ENCODE data around the gene OLFM3.

OLFM3 gene

GRCh38 chr1:101841824-101842223 lies 154.9 kb downstream of the OLFM3 start:
- DNase-seq = no peak

DNA sequence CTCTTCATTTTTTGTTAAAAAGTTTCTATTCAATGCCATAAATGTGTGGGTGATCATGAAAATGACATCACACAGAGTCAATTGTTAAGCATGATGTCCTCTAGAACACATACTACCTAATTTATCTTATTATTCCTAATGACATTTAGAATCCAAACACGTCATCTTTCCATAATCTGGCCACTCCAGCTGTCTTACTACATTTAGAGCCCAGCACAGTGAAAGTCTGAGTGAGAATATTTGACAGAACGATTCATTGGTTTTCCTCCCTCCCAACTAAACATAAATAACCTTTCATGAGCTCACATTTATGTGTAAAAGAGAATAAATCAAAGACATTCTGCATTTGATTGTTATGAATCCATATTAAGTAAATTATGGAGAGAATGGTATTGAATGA lies 160.7 kb downstream of the OLFM3 start:
- DNase-seq = no peak

DNA sequence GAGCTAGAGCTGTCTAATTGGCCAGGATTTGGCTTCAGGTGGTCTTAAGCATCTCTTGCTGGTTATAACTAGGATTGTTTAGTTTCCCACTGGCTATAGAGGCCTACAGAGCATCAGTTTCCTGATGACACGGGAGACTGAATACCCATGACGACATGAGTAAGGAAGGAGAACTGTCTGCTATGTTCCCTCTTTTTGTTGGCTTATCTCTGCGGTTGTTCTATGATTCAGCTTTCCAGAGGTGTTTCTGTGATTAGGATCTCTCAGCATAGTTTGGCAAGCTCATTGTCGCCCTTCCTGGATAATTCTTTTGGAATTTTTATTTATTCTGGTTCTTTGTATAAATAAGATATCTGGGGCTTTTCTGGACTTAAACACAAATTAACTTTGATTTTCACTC lies 163.4 kb downstream of the OLFM3 start:
- DNase-seq = no peak

- no peak for DNase-seq
Measured at GRCh38 chr1:101826416-101826815, 170.3 kb downstream of the OLFM3 start.

GRCh38 chr1:101820071-101820470 lies 176.7 kb downstream of the OLFM3 start:
- DNase-seq = peak; percentile 51 to 68

- no peak for DNase-seq
Measured at GRCh38 chr1:101816262-101816661, 180.5 kb downstream of the OLFM3 start.

DNA sequence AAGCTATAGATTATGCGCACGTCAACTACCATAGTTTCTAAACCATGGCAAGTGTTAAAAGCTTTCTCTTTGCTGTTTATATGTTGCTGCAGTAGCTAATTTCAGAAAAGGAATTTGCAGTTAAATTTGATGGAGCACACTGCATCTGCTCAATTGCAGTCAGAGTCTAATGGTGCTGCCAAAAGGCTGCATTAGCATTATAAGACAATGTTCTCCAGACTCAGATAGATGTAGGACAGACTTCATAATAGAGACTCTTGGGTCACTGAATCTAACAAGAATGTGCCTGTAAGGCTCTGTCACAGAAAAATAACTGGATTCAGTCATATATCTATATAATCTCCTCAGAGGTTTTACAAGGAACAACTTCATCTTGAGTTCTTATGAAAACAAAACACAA lies 198.3 kb downstream of the OLFM3 start:
- no peak for DNase-seq

DNA sequence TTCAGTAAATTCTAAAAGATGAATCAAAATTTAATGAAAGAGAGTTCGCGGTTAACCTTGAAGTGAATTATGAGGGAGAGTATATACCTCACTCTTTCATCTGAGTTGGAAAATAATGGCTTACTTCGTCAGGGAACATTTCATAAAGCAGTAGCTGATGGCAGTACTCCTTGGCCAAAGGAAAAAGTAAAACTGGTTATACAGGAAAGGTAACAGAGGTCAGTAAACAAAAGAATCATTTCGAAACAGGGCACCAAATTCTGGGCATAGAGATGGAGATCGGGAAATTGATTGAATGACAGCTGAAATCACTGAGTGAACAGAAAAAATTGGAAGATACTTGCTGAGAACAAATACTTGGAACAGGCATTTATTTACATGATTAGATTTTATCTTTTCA lies 199.0 kb downstream of the OLFM3 start:
- no peak for DNase-seq

DNA sequence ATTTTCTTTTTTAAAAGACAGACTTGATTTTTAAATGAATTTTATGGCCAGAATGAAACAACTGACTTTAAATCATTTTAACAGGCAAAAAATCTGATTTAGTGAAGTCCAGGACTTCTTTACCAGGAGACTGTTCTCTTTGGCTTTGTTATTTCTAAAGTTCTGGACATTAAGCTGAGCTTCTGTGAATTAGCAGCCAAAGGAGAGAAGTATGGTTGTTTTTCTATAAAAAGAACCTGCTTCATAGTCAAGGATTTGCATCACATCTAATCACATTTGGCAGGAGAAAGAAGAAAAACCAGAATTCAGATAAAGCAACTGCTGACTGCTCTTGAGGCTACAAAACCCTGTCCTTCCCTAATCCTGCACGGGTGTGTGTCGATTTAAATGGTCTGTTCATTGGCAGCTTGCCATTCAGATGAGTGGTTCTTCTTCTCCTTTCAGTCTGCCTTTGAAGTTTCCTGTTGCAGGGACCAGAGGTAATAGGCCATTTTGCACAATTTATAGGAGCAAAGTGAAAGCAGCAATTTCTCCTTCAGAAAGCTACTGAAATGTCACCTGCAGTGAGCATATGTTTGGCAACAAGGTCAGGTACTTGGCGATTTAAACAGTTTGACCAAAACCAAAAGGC lies 215.4 kb downstream of the OLFM3 start:
- DNase-seq = peak; percentile 8 to 22

DNA sequence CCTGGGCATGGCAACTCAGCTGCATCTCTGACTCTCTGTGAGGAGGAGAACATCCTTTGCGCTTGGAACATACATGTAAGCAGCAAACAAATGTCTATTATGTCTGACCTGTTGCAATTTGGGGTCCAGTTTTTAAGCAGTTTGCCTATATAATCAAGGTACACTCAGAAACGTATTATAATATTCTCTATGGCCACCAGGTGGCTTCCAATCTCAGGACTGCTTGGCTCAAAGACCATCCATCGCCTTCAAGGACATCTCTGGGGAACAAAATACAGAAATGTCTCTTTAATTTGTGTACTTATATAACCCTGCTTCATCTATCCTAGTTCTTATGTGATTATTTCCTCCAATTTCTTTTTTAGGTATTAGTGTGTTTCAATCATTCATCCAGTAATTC lies 227.2 kb downstream of the OLFM3 start:
- DNase-seq = peak; percentile 5 to 55

GRCh38 chr1:101757985-101758384 lies 238.7 kb downstream of the OLFM3 start:
- DNase-seq = no peak

- no peak for DNase-seq
Measured at GRCh38 chr1:101756411-101756810, 240.3 kb downstream of the OLFM3 start.

Measured in NCI-H526 (cell line).